HG03520 (cell line): ENCODE measurements around the gene HSF2.

ENCODE experiments used
- ATAC-seq: cut with Tn5 transposase; IDR thresholded peaks from one replicate; pipeline ENCODE4 v1.9.1; 2021; ENCODE audit warnings: mild to moderate bottlenecking, moderate library complexity; ENCODE audit not compliant: unreplicated experiment

Gene HSF2

GRCh38 chr6:122394016-122394415 lies 5.4 kb upstream of the HSF2 start:
- ATAC-seq, result no peak

GRCh38 chr6:122399055-122399347 lies 451 bp upstream of the HSF2 start:
- no peak for ATAC-seq

- ATAC-seq, result peak; percentile 9
These were observed 634 bp downstream of the HSF2 start for GRCh38 chr6:122400121-122400450.

- ATAC-seq, result no peak
These were observed 1.1 kb downstream of the HSF2 start for GRCh38 chr6:122400462-122401089.

- no peak for ATAC-seq
These were observed 1.7 kb downstream of the HSF2 start for GRCh38 chr6:122401104-122401503.

- no peak for ATAC-seq
These were observed 5.0 kb downstream of the HSF2 start for GRCh38 chr6:122404444-122404843.

GRCh38 chr6:122405417-122405816 lies 6.0 kb downstream of the HSF2 start:
- no peak for ATAC-seq

GRCh38 chr6:122406187-122406586 lies 6.7 kb downstream of the HSF2 start:
- no peak for ATAC-seq

- ATAC-seq, result no peak
These were observed 8.3 kb downstream of the HSF2 start for GRCh38 chr6:122407712-122408111.

- ATAC-seq, result no peak
These were observed 8.8 kb downstream of the HSF2 start for GRCh38 chr6:122408240-122408639.

- no peak for ATAC-seq
These were observed 9.4 kb downstream of the HSF2 start for GRCh38 chr6:122408702-122409458.

GRCh38 chr6:122412001-122412400 lies 12.5 kb downstream of the HSF2 start:
- no peak for ATAC-seq

GRCh38 chr6:122416825-122417224 lies 17.4 kb downstream of the HSF2 start:
- ATAC-seq, result no peak

- ATAC-seq, result no peak
These were observed 22.6 kb downstream of the HSF2 start for GRCh38 chr6:122422003-122422402.

GRCh38 chr6:122422614-122423267 lies 23.3 kb downstream of the HSF2 start:
- peak; percentile 96 for ATAC-seq

GRCh38 chr6:122423734-122424133 lies 24.3 kb downstream of the HSF2 start:
- ATAC-seq, result no peak

GRCh38 chr6:122426597-122426996 lies 27.1 kb downstream of the HSF2 start:
- no peak for ATAC-seq

- ATAC-seq, result no peak
These were observed 29.3 kb downstream of the HSF2 start for GRCh38 chr6:122428781-122429180.

GRCh38 chr6:122429323-122429722 lies 29.9 kb downstream of the HSF2 start:
- ATAC-seq, result no peak

- ATAC-seq, result no peak
These were observed 32.3 kb downstream of the HSF2 start for GRCh38 chr6:122431780-122432179.

- ATAC-seq, result peak; percentile 69
These were observed 33.4 kb downstream of the HSF2 start for GRCh38 chr6:122432816-122433215.

- ATAC-seq, result no peak
These were observed 39.5 kb downstream of the HSF2 start for GRCh38 chr6:122438975-122439374.
